DND-41 (cell line): ENCODE results near the gene PMCH.

Source experiments
- ATAC-seq: fragments of 200-7000 bp; cut with Tn5 transposase; 3 replicates; pipeline ENCODE4 v1.9.1; 2021; ENCODE audit warnings: low read depth; ENCODE audit not compliant: insufficient read depth
- DNase-seq: peaks from one replicate; pipeline ENCODE4 v3.0.0-alpha.2; 2020
- H2AFZ ChIP-seq: 2 replicates; pipeline ENCODE4 v1.6.0; 2012; ENCODE audit warnings: low read depth, low read length
- H3K27ac ChIP-seq: 2 replicates; pipeline ENCODE4 v1.5.1; 2012; ENCODE audit warnings: low read length, inconsistent platforms
- H3K27me3 ChIP-seq: fragments of 200-600 bp; sonication (generic); 2 replicates; pipeline ENCODE4 v1.6.0; 2012; ENCODE audit warnings: low read length, mild to moderate bottlenecking, inconsistent platforms; ENCODE audit not compliant: insufficient read depth, poor library complexity
- H3K36me3 ChIP-seq: 2 replicates; pipeline ENCODE4 v1.5.1; 2012; ENCODE audit warnings: low read length, inconsistent platforms; ENCODE audit not compliant: insufficient read depth
- H3K4me1 ChIP-seq: 2 replicates; pipeline ENCODE4 v1.5.1; 2012; ENCODE audit warnings: mild to moderate bottlenecking, low read length; ENCODE audit not compliant: insufficient read depth
- H3K4me2 ChIP-seq: 2 replicates; pipeline ENCODE4 v1.6.0; 2012; ENCODE audit warnings: mild to moderate bottlenecking, moderate library complexity, low read length, inconsistent platforms; ENCODE audit not compliant: insufficient read depth
- H3K4me3 ChIP-seq, 2 experiments: fragments of 200-600 bp in 1 of 2; shearing (Covaris generic) in 1 of 2; 2 replicates each; pipeline ENCODE4 v1.5.1; 2012 to 2016; ENCODE audit warnings: inconsistent platforms in 2 of 2, low read length in 2 of 2, mild to moderate bottlenecking in 2 of 2, low read depth in 1 of 2, moderate library complexity in 1 of 2
- H3K79me2 ChIP-seq: 2 replicates; pipeline ENCODE4 v1.6.0; 2012; ENCODE audit warnings: low read length, inconsistent platforms; ENCODE audit not compliant: insufficient read depth
- H3K9ac ChIP-seq: 2 replicates; pipeline ENCODE4 v1.6.0; 2012; ENCODE audit warnings: low read depth, mild to moderate bottlenecking, inconsistent platforms, low read length, moderate library complexity
- H3K9me3 ChIP-seq: 2 replicates; pipeline ENCODE4 v1.5.1; 2012; ENCODE audit warnings: low read length, moderate library complexity, mild to moderate bottlenecking, inconsistent platforms; ENCODE audit not compliant: insufficient read depth, severe bottlenecking
- H4K20me1 ChIP-seq: 2 replicates; pipeline ENCODE4 v1.6.0; 2012; ENCODE audit warnings: low read length; ENCODE audit not compliant: insufficient read depth
- CTCF ChIP-seq: IDR thresholded peaks from 2 replicates; pipeline ENCODE4 v1.5.1; 2012; ENCODE audit warnings: borderline replicate concordance, low read length, moderate library complexity, mild to moderate bottlenecking; ENCODE audit not compliant: poor library complexity, severe bottlenecking; ENCODE audit errors: extremely low read depth
- EZH2 ChIP-seq: IDR thresholded peaks from 3 replicates; pipeline ENCODE4 v1.6.1; 2012; ENCODE audit warnings: borderline replicate concordance, low read depth, mild to moderate bottlenecking, moderate library complexity, low read length, inconsistent platforms; ENCODE audit not compliant: severe bottlenecking

PMCH gene

GRCh38 chr12:102204025-102204424, 6.4 kb upstream of the PMCH start:
- H3K27me3 ChIP-seq: no peaks in the 10 kb centered on the region
- H3K27ac ChIP-seq: no peak overlapping the region
- H3K36me3 ChIP-seq: peaks cover 30% of the 10 kb centered on the region; the same call in 1 of the 2 replicates

GRCh38 chr12:102202556-102202955, 4.9 kb upstream of the PMCH start:
- Histone ChIP-seq H3K79me2 (no peaks in the 10 kb centered on the region), H3K4me3 (no peak overlapping the region), H3K36me3 (peaks cover 30% of the 10 kb centered on the region; the same call in 1 of the 2 replicates), H2AFZ (no peak overlapping the region), H3K4me1 (no peaks in the 10 kb centered on the region), H3K4me2 (no peak overlapping the region), H3K9ac (no peak overlapping the region), H4K20me1 (no peaks in the 10 kb centered on the region), H3K27me3 (no peaks in the 10 kb centered on the region), H3K27ac (no peak overlapping the region), H3K9me3 (no peaks in the 10 kb centered on the region)
- ATAC-seq: no peak
- TF ChIP-seq EZH2 (no peak), CTCF (no peak)
- no peak for DNase-seq

More at GRCh38 chr12:102204025-102204424, 6.4 kb upstream of the PMCH start:
- H4K20me1 ChIP-seq: no peaks in the 10 kb centered on the region
- no peaks in the 10 kb centered on the region for H3K4me1 ChIP-seq
- no peak for DNase-seq
- H3K9me3 ChIP-seq: no peaks in the 10 kb centered on the region
- H3K9ac ChIP-seq: no peak overlapping the region
- H3K79me2 ChIP-seq: no peaks in the 10 kb centered on the region
- no peak overlapping the region for H3K4me2 ChIP-seq
- no peak overlapping the region for H2AFZ ChIP-seq
- no peak for ATAC-seq
- TF ChIP-seq CTCF (no peak), EZH2 (no peak)
- no peak overlapping the region for H3K4me3 ChIP-seq

GRCh38 chr12:102201436-102202061, 3.9 kb upstream of the PMCH start:
- Histone ChIP-seq H3K4me3 (no peak overlapping the region), H3K36me3 (peaks cover 25% of the 10 kb centered on the region; the same call in 1 of the 2 replicates), H3K4me2 (no peak overlapping the region), H4K20me1 (no peaks in the 10 kb centered on the region), H3K27me3 (no peaks in the 10 kb centered on the region), H3K9ac (no peak overlapping the region), H3K79me2 (no peaks in the 10 kb centered on the region), H3K27ac (no peak overlapping the region), H3K9me3 (no peaks in the 10 kb centered on the region), H3K4me1 (no peaks in the 10 kb centered on the region), H2AFZ (no peak overlapping the region)
- TF ChIP-seq CTCF (no peak), EZH2 (no peak)
- DNase-seq (no peak), ATAC-seq (no peak)

GRCh38 chr12:102195826-102196225, 1.8 kb downstream of the PMCH start:
- Histone ChIP-seq H2AFZ (no peak overlapping the region), H3K79me2 (no peaks in the 10 kb centered on the region), H3K9ac (no peak overlapping the region), H3K27ac (no peak overlapping the region), H3K4me1 (no peaks in the 10 kb centered on the region), H3K27me3 (no peaks in the 10 kb centered on the region), H3K9me3 (no peaks in the 10 kb centered on the region), H3K4me3 (no peak overlapping the region), H3K4me2 (no peak overlapping the region), H3K36me3 (peaks cover 12% of the 10 kb centered on the region; the same call in 1 of the 2 replicates), H4K20me1 (no peaks in the 10 kb centered on the region)
- TF ChIP-seq EZH2: no peak
- TF ChIP-seq CTCF: no peak
- DNase-seq (no peak), ATAC-seq (no peak)
